Stimulated activated CD8-positive, alpha-beta memory T cell treated with anti-CD3 and anti-CD28 coated beads, Interleukin-12 subunit alpha, Interleukin-12 subunit beta, amount 100 ng/mL, for 24 hours (primary cell): Measurements from ENCODE around the gene SOX6.
"Not testable (repeated sequence)": the region's sequence is repeated elsewhere in the genome, so short reads cannot be mapped to it uniquely, and the experiment has no call there.

Source experiments
- DNase-seq: peaks from one replicate; pipeline ENCODE4 v3.0.0-alpha.2; 2020; ENCODE audit errors: extremely low read depth

Gene SOX6

GRCh38 chr11:16356057-16356760 lies at the start of gene SOX6:
Gene SOX6, minus strand, starts transcription at chr11:16356546. Its CDS starts 15,298 bp downstream, at chr11:16341248.
- no peak for DNase-seq

- no peak for DNase-seq
These were observed 48.5 kb upstream of the SOX6 start for GRCh38 chr11:16404781-16405285.

GRCh38 chr11:16403851-16404250 lies 47.5 kb upstream of the SOX6 start:
- no peak for DNase-seq

- DNase-seq = no peak
These were observed 47.1 kb upstream of the SOX6 start for GRCh38 chr11:16403448-16403803.

- DNase-seq = no peak
These were observed 46.5 kb upstream of the SOX6 start for GRCh38 chr11:16402654-16403447.

- no peak for DNase-seq
These were observed 41.0 kb upstream of the SOX6 start for GRCh38 chr11:16397390-16397789.

- no peak for DNase-seq
These were observed 39.3 kb upstream of the SOX6 start for GRCh38 chr11:16395601-16396000.

GRCh38 chr11:16394947-16395346 lies 38.6 kb upstream of the SOX6 start:
- no peak for DNase-seq

GRCh38 chr11:16393340-16393739 lies 37.0 kb upstream of the SOX6 start:
- no peak for DNase-seq

GRCh38 chr11:16392616-16393015 lies 36.3 kb upstream of the SOX6 start:
- DNase-seq = no peak

- not testable (repeated sequence) for DNase-seq
These were observed 34.5 kb upstream of the SOX6 start for GRCh38 chr11:16390826-16391225.

GRCh38 chr11:16385099-16385498 lies 28.8 kb upstream of the SOX6 start:
- DNase-seq = no peak

- DNase-seq = no peak
These were observed 26.5 kb upstream of the SOX6 start for GRCh38 chr11:16382638-16383380.

GRCh38 chr11:16382186-16382585 lies 25.8 kb upstream of the SOX6 start:
- no peak for DNase-seq

- DNase-seq = no peak
These were observed 24.7 kb upstream of the SOX6 start for GRCh38 chr11:16380941-16381568.

- no peak for DNase-seq
These were observed 22.6 kb upstream of the SOX6 start for GRCh38 chr11:16378906-16379305.

GRCh38 chr11:16377746-16378145 lies 21.4 kb upstream of the SOX6 start:
- no peak for DNase-seq

GRCh38 chr11:16375664-16376063 lies 19.3 kb upstream of the SOX6 start:
- not testable (repeated sequence) for DNase-seq

GRCh38 chr11:16373768-16374167 lies 17.4 kb upstream of the SOX6 start:
- no peak for DNase-seq

GRCh38 chr11:16372355-16372754 lies 16.0 kb upstream of the SOX6 start:
- DNase-seq = no peak

- DNase-seq = no peak
These were observed 10.9 kb upstream of the SOX6 start for GRCh38 chr11:16367252-16367651.
